Mucosa of rectum (tissue), 2 donors: ENCODE results near the gene HS3ST5.
"Not testable (repeated sequence)": the region's sequence is repeated elsewhere in the genome, so short reads cannot be mapped to it uniquely, and the experiment has no call there.

Experiments
- H3K27ac ChIP-seq, 2 donors: one replicate each; pipeline ENCODE4 v1.7.0; 2013; ENCODE audit warnings: inconsistent platforms in 2 of 2, low read depth in 2 of 2, low read length in 2 of 2
- H3K27me3 ChIP-seq, 2 donors: one replicate each; pipeline ENCODE4 v1.7.0; 2013; ENCODE audit warnings: low read length in 2 of 2; ENCODE audit not compliant: control insufficient read depth in 2 of 2, insufficient read depth in 2 of 2
- H3K36me3 ChIP-seq, 2 donors: one replicate each; pipeline ENCODE4 v1.7.0; 2013; ENCODE audit warnings: low read length in 2 of 2; ENCODE audit not compliant: control insufficient read depth in 2 of 2, insufficient read depth in 2 of 2
- H3K4me1 ChIP-seq, 2 donors: one replicate each; pipeline ENCODE4 v1.7.0; 2013; ENCODE audit warnings: low read length in 2 of 2, mild to moderate bottlenecking in 1 of 2; ENCODE audit not compliant: control insufficient read depth in 2 of 2, insufficient read depth in 2 of 2
- H3K4me3 ChIP-seq, 2 donors: one replicate each; pipeline ENCODE4 v1.7.0; 2013; ENCODE audit warnings: low read length in 2 of 2
- H3K9ac ChIP-seq, 2 donors: one replicate each; pipeline ENCODE4 v1.7.0; 2013; ENCODE audit warnings: low read length in 2 of 2, low read depth in 1 of 2, mild to moderate bottlenecking in 1 of 2
- H3K9me3 ChIP-seq, 2 donors: one replicate each; pipeline ENCODE4 v1.7.0; 2013; ENCODE audit warnings: low read length in 2 of 2; ENCODE audit not compliant: control insufficient read depth in 2 of 2
- donor health status: healthy.
- donor health status: Normal muscosa, but diverticular disease.

Gene HS3ST5

DNA sequence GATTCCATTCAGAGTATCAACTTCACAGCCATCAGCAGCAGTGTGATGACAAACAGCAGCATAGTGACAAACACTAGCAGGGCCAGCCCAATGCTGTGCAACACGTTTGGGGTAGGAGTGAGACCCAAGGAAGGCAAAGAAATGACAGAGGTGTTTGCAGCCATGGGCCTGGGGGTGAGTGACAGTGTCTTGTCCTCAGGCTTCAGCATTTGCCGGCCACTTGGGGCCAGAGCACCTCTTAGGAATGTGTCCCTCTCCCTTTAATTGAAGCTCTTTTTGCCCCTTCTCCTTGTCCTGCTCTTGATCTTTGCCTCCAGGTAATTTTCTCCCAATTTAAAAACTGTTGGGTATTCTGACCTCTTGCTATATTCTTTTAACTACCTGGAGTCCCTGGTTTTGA is 84.4 kb downstream of the HS3ST5 start:
- Histone ChIP-seq H3K36me3 (no peaks in the 10 kb centered on the region), H3K27me3 (no peaks in the 10 kb centered on the region)

DNA sequence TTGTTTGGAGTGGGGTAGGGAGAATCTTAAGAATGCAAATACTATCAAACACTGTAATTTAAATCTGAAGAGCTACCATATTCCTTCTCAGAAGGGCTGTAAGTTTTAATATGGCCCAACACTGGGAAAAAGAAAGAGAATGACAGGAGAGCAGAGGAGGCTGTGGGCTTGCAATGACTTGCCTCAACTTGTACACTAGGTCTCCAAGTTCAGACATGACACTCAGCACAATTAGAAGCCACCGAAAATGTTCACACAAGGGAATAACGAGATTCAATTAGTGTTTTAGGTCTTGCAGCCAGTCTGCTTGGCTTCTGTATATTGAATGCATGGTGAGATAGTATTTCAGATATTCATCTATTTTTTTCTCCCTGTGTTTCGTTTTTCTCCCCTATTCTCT is 89.4 kb downstream of the HS3ST5 start:
- Histone ChIP-seq H3K36me3 (no peaks in the 10 kb centered on the region), H3K4me3 (no peak overlapping the region), H3K27ac (no peak overlapping the region), H3K27me3 (no peaks in the 10 kb centered on the region), H3K9me3 (no peaks in the 10 kb centered on the region), H3K9ac (no peak overlapping the region), H3K4me1 (no peaks in the 10 kb centered on the region)

More for the DNA sequence above, 84.4 kb downstream of the HS3ST5 start:
- no peak overlapping the region for H3K4me3 ChIP-seq
- H3K27ac ChIP-seq = no peak overlapping the region
- no peaks in the 10 kb centered on the region for H3K4me1 ChIP-seq
- H3K9ac ChIP-seq = no peak overlapping the region
- no peaks in the 10 kb centered on the region for H3K9me3 ChIP-seq

DNA sequence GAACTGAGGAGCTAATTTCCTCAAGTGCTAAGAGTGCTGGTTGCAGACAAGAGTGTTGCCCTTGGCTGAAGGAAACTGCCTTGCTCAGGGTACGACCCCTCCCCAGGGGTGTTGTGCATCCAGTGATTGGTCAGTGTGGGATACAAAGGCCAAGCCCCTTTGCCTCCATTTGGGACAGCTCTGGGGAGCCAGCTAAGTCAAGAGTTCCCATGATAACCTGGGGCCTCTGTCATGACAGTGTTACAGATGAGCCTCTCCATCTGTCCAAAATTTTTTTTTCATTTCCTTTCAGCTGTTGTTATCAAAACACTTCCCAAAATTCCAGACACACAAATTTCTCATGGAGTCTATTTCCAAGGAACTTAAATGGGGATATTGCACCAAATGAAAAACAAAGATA is 93.3 kb downstream of the HS3ST5 start:
- Histone ChIP-seq H3K27me3 (no peaks in the 10 kb centered on the region), H3K27ac (no peak overlapping the region), H3K9ac (no peak overlapping the region), H3K4me1 (no peaks in the 10 kb centered on the region), H3K4me3 (no peak overlapping the region), H3K36me3 (no peaks in the 10 kb centered on the region), H3K9me3 (no peaks in the 10 kb centered on the region)

DNA sequence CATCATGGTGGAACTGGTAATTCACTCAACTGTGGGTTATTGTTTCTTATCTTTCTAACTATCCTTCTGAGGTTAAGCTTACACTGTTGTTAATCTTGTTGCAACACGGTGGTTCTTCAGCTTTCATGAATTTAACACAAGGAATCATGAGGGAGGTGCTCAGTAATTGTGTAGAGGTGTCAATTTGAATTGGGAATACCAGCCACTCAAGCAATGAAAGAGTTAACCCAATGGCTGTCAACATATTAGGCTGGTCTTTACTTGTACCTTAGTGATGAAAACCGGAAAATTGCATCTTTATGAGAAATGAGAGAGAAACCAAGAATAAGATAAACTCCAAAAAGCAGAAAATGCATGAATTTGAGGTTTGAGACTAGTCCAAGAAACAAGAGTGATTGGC is 95.7 kb downstream of the HS3ST5 start:
- Histone ChIP-seq H3K4me3 (no peak overlapping the region), H3K4me1 (no peaks in the 10 kb centered on the region), H3K9me3 (no peaks in the 10 kb centered on the region), H3K36me3 (no peaks in the 10 kb centered on the region), H3K9ac (no peak overlapping the region), H3K27ac (no peak overlapping the region), H3K27me3 (no peaks in the 10 kb centered on the region)

DNA sequence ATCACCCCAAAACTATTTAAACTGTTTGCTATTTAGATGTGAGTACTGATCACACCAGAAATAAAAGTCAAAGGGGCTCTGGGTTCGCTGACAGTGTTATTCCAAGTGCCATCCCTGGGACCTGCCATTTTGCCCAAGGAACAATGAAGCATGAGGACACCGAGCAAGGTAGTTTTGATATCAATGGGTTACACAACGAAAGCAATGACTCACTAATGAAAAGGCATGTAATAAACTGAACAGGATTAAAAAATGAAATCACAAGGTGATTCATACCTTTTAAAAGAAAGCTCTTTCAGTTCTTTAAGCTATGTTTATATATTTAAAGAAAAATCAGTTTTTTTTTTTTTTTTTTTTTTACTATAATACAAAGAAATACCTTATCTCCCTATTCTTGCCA is 102.0 kb downstream of the HS3ST5 start:
- Histone ChIP-seq H3K9me3 (no peaks in the 10 kb centered on the region), H3K36me3 (no peaks in the 10 kb centered on the region), H3K27me3 (no peaks in the 10 kb centered on the region), H3K4me3 (no peak overlapping the region), H3K27ac (no peak overlapping the region), H3K9ac (no peak overlapping the region), H3K4me1 (no peaks in the 10 kb centered on the region)

DNA sequence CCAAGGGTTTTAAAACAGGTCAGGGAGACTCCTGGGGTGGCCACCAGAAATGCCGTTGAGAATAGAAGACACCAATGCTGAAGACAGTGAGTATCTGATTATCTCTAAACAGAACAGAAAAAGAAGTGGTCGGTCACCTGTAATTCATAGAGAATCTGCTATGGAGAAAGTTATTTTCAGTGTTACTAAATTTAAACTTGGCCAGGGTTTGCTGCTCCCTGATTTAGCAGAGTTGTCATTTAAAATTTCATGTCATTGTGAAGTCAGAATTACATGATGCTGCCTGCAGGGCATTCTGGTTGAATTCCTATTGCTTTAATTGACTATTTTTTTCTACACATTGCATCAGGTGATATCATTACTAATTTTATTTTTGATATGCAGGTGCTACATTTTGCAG is 114.1 kb downstream of the HS3ST5 start:
- Histone ChIP-seq H3K36me3 (no peaks in the 10 kb centered on the region), H3K4me3 (no peak overlapping the region), H3K27me3 (no peaks in the 10 kb centered on the region), H3K4me1 (no peaks in the 10 kb centered on the region), H3K9me3 (no peaks in the 10 kb centered on the region), H3K27ac (no peak overlapping the region), H3K9ac (no peak overlapping the region)

DNA sequence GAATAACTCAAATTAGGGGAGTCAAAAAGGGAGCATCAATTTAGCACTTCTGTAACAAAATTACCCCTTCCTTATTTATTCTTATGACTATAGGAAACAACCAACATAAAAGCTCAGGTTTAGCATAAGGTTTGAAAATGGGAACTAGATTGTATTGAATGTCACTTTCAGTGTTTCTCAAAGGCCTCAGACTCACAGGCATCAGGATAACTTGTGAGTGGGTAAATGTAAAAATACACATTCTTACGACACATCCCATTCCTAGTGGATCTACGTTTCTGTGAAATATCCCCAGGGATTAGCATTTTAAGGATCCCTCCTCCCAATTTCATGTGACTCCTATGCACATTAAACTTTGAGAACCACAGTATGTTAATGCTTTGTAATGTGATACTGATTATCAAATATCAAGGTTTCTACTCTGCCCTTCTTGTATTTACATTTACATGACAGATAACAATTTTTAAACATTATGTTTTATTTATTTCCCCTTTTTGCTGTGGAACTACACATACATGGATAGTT is 114.8 kb downstream of the HS3ST5 start:
- Histone ChIP-seq H3K27me3 (no peaks in the 10 kb centered on the region), H3K36me3 (no peaks in the 10 kb centered on the region), H3K4me1 (no peaks in the 10 kb centered on the region), H3K9me3 (no peaks in the 10 kb centered on the region), H3K9ac (no peak overlapping the region), H3K27ac (no peak overlapping the region), H3K4me3 (no peak overlapping the region)

DNA sequence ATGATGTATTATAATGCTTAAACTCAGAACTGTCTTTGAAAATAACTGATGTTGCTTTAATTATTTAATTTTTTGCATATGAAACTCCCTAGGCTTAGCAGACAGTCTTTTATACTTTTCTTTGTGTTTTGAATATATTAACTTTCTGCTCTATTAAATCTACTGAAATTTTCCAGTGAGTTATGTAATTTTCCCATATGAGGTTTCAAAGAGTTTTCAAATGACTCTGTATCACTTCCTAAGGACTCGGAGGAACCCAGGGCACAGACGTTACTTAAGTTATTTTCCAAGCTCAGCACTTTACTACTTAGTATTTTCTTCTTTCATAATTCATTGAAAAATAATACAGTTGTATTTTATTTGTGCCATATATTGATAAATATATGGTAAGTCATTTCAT is 122.6 kb downstream of the HS3ST5 start:
- no peaks in the 10 kb centered on the region for H3K36me3 ChIP-seq
- no peak overlapping the region for H3K27ac ChIP-seq
- no peaks in the 10 kb centered on the region for H3K4me1 ChIP-seq
- H3K4me3 ChIP-seq = no peak overlapping the region
- H3K9me3 ChIP-seq = no peaks in the 10 kb centered on the region
- H3K27me3 ChIP-seq = no peaks in the 10 kb centered on the region
- no peak overlapping the region for H3K9ac ChIP-seq

DNA sequence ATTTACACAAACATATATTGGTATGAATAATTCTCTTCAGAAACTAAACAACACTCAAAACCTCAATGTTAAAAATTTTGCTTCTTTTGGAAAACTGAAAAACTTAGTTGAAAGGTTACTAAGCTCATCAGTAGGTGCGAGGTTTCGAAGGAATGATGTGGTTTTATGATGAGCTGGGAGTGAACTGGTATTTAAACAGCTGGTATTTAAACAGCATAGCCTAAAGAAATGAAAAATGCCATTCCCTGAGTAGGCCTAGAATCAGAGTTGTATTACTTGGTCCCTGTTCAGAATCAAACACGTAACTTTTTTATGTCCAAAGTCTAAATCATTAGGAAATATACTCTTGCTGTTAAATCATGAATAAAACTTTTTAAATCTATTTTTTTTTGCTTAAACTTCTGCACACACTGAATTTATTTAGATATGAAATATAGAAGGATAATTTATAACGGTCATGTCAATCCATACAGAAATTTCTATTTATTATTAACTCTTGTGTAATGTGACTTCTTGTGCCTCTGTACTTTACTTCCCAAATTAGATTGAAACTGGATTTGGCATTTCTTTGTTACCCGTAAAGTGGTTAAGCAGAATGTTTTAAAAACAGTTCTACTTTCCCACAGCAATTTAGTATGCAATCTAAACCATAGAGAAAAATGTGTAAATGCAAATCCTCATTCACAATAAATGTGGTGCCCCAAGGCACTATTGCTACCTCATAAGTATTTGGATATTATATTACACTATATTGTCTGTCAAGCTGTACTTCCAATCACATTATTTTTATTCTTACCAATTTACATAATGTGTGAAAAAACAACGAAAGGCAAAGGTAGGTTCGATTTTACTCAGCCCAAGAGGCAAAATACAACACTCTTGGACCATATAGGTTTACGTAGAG is 124.1 kb downstream of the HS3ST5 start:
- no peak overlapping the region for H3K27ac ChIP-seq
- no peaks in the 10 kb centered on the region for H3K9me3 ChIP-seq
- no peak overlapping the region for H3K4me3 ChIP-seq
- H3K27me3 ChIP-seq = no peaks in the 10 kb centered on the region
- no peaks in the 10 kb centered on the region for H3K36me3 ChIP-seq
- H3K4me1 ChIP-seq = no peaks in the 10 kb centered on the region
- H3K9ac ChIP-seq = no peak overlapping the region

DNA sequence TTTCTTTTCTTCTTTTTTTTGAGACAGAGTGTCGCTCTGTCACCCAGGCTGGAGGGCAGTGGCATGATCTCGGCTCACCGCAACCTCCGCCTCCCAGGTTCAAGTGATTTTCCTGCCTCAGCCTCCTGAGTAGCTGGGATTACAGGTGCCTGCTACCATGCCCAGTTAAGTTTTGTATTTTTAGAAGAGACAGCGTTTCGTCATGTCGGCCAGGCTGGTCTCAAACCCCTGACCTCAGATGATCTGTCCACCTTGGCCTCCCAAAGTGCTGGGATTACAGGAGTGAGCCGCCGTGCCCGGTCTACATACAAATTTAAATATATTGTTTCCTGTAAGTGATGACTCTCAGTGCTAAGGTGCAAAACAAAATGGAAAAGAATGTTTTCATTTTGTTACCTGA is 124.8 kb downstream of the HS3ST5 start:
- H3K9ac ChIP-seq, H3K27ac ChIP-seq, H3K27me3 ChIP-seq, H3K9me3 ChIP-seq, H3K4me1 ChIP-seq, H3K36me3 ChIP-seq, H3K4me3 ChIP-seq: not testable (repeated sequence)
